Activated CD8-positive, alpha-beta T cell treated with anti-CD3 and anti-CD28 coated beads for 36 hours (primary cell): ENCODE results near the gene CDKAL1. TPM values are rescaled to one million over a fixed set of nuclear protein-coding genes. Genes with fewer than 3 reads are reported as not detected.

ENCODE experiments used
- ATAC-seq: fragments of 200-7000 bp; cut with Tn5 transposase; one replicate; pipeline ENCODE4 v1.10.0; 2021; ENCODE audit warnings: mild to moderate bottlenecking, moderate library complexity
- CTCF ChIA-PET: fragments of 350-600 bp; sonication (Branson Sonifier 250); formaldehyde crosslinking; loops from one replicate; lab custom pipeline; 2021; ENCODE audit warnings: antibody characterized with exemption; lab: Charles Lee
- POLR2A ChIA-PET: fragments of 350-600 bp; sonication (Branson Sonifier 250); formaldehyde crosslinking; loops from one replicate; lab custom pipeline; 2021; ENCODE audit warnings: antibody characterized with exemption; lab: Charles Lee
- DNase-seq: peaks from one replicate; pipeline ENCODE4 v3.0.0-alpha.2; 2020
- H3K27ac Mint-ChIP-seq: one replicate; pipeline ENCODE4 v1.8.0; 2021; ENCODE audit warnings: mild to moderate bottlenecking, mixed read lengths
- H3K27me3 Mint-ChIP-seq: one replicate; pipeline ENCODE4 v1.8.0; 2021; ENCODE audit warnings: mixed read lengths
- H3K36me3 Mint-ChIP-seq: one replicate; pipeline ENCODE4 v1.8.0; 2021; ENCODE audit warnings: low read depth, mixed read lengths
- H3K4me1 Mint-ChIP-seq: one replicate; pipeline ENCODE4 v1.8.0; 2021; ENCODE audit warnings: low read depth, mixed read lengths
- H3K4me3 Mint-ChIP-seq: one replicate; pipeline ENCODE4 v1.8.0; 2021; ENCODE audit warnings: mild to moderate bottlenecking, moderate library complexity, mixed read lengths
- H3K9me3 Mint-ChIP-seq: one replicate; pipeline ENCODE4 v1.8.0; 2021; ENCODE audit warnings: mixed read lengths
- intact Hi-C: fragments of 100-400 bp; cut with micrococcal nuclease; formaldehyde crosslinking; loops from one replicate; pipeline ENCODE4 v1.10.0; 2022
- total RNA-seq, 2 experiments: library from RNA; stranded (reverse); gene quantifications; one replicate each; pipeline ENCODE4 v1.2.3, GENCODE V29; 2021
- TF ChIP-seq, protein P1 (sequence below): fragments of 200-600 bp; IDR thresholded peaks from one replicate; pipeline ENCODE4 v1.8.0; 2022; ENCODE audit warnings: antibody characterized with exemption, mild to moderate bottlenecking

Gene CDKAL1
- total RNA-seq, 2 experiments from 2014 or later, result 21.6 to 23.6 TPM

GRCh38 chr6:20692023-20692422 is 157.8 kb downstream of the CDKAL1 start:
- DNase-seq (no peak), ATAC-seq (no peak)
- intact Hi-C loops, result no loop called here
- TF ChIP-seq, protein P1, sequence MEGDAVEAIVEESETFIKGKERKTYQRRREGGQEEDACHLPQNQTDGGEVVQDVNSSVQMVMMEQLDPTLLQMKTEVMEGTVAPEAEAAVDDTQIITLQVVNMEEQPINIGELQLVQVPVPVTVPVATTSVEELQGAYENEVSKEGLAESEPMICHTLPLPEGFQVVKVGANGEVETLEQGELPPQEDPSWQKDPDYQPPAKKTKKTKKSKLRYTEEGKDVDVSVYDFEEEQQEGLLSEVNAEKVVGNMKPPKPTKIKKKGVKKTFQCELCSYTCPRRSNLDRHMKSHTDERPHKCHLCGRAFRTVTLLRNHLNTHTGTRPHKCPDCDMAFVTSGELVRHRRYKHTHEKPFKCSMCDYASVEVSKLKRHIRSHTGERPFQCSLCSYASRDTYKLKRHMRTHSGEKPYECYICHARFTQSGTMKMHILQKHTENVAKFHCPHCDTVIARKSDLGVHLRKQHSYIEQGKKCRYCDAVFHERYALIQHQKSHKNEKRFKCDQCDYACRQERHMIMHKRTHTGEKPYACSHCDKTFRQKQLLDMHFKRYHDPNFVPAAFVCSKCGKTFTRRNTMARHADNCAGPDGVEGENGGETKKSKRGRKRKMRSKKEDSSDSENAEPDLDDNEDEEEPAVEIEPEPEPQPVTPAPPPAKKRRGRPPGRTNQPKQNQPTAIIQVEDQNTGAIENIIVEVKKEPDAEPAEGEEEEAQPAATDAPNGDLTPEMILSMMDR, result no peak
- H3K4me1 Mint-ChIP-seq, result peaks cover 48% of the 10 kb centered on the region
- POLR2A ChIA-PET, result no interaction called here
- H3K27ac Mint-ChIP-seq, result no peak overlapping the region
- no peaks in the 10 kb centered on the region for H3K27me3 Mint-ChIP-seq
- no peak overlapping the region for H3K4me3 Mint-ChIP-seq
- CTCF ChIA-PET, result no interaction called here
- H3K9me3 Mint-ChIP-seq, result no peaks in the 10 kb centered on the region
- H3K36me3 Mint-ChIP-seq, result peaks cover 6% of the 10 kb centered on the region

GRCh38 chr6:20693466-20694063 is 159.3 kb downstream of the CDKAL1 start:
- no peak for ATAC-seq
- POLR2A ChIA-PET, result interaction anchor here (1.1 kb wide), 1 partner anchor 9 kb away, joined by 3 read pairs; no protein-coding TSS in a partner anchor
- CTCF ChIA-PET, result no interaction called here
- DNase-seq, result no peak
- H3K4me3 Mint-ChIP-seq, result no peak overlapping the region
- peaks cover 49% of the 10 kb centered on the region for H3K4me1 Mint-ChIP-seq
- no peaks in the 10 kb centered on the region for H3K9me3 Mint-ChIP-seq
- peaks cover 6% of the 10 kb centered on the region for H3K36me3 Mint-ChIP-seq
- TF ChIP-seq, protein P1, result no peak
- H3K27ac Mint-ChIP-seq, result no peak overlapping the region
- intact Hi-C loops, result no loop called here
- H3K27me3 Mint-ChIP-seq, result no peaks in the 10 kb centered on the region

- intact Hi-C loops, result no loop called here
- Mint-ChIP-seq H3K4me1 (peaks cover 46% of the 10 kb centered on the region), H3K36me3 (peaks cover 6% of the 10 kb centered on the region), H3K27me3 (no peaks in the 10 kb centered on the region), H3K27ac (no peak overlapping the region), H3K4me3 (no peak overlapping the region), H3K9me3 (no peaks in the 10 kb centered on the region)
- ATAC-seq, result no peak
- ChIA-PET CTCF (no interaction called here), POLR2A (no interaction called here)
- DNase-seq, result no peak
- TF ChIP-seq, protein P1, result no peak
Measured at GRCh38 chr6:20696676-20697075, 162.4 kb downstream of the CDKAL1 start.

DNA sequence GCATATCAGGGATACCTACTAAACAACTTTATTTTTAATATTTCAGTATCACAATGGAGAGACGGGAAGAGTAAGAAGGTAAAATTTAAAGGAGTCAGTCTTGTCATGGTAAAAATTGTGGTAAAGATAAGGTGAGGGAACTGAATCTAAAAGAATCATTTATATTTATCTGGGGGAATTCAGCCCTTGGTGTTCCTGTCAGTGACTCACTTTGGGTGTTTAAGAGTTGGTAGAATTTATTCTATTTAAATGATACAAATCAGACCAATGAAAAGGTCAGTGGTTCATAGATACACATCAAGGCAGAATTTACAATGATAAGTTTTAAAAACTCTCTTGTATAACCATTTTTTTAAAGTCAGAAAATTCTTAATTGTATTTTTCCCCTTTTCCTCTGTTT is 164.4 kb downstream of the CDKAL1 start:
- Mint-ChIP-seq H3K36me3 (peaks cover 4% of the 10 kb centered on the region), H3K4me1 (peaks cover 45% of the 10 kb centered on the region), H3K4me3 (no peak overlapping the region), H3K27ac (no peak overlapping the region), H3K27me3 (no peaks in the 10 kb centered on the region), H3K9me3 (no peaks in the 10 kb centered on the region)
- ChIA-PET POLR2A (no interaction called here), CTCF (no interaction called here)
- TF ChIP-seq, protein P1, result no peak
- no peak for DNase-seq
- intact Hi-C loops, result no loop called here
- ATAC-seq, result no peak

DNA sequence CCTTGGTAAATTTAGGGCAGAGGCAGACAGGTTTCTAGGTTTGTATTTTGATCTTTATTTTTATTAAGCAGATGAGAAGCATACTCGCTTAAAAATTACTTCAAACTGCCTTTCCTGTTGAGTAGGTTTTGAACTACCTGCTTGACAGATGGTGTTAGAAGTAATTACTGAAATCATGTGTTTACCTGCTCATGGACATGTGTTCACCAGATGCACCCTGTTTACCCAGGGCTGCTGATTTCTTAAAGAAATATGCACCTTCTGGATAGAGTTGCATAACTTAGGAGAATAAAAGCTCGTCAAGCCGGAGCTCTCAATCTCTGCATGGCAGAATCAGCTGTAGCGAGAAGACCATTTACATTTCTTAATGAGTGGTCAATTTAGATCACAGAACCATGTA is 165.1 kb downstream of the CDKAL1 start:
- Mint-ChIP-seq H3K4me1 (peaks cover 51% of the 10 kb centered on the region), H3K27me3 (no peaks in the 10 kb centered on the region), H3K9me3 (no peaks in the 10 kb centered on the region), H3K4me3 (no peak overlapping the region), H3K27ac (no peak overlapping the region), H3K36me3 (peaks cover 4% of the 10 kb centered on the region)
- TF ChIP-seq, protein P1, result no peak
- ChIA-PET POLR2A (no interaction called here), CTCF (no interaction called here)
- DNase-seq (no peak), ATAC-seq (no peak)
- intact Hi-C loops, result no loop called here
